Neural cell (in vitro differentiated cells): ENCODE data around the gene SOS1. TPM values are rescaled to one million over a fixed set of nuclear protein-coding genes. Genes with fewer than 3 reads are reported as not detected.

Experiments
- H2AFZ ChIP-seq: fragments of 200-600, 300-800 bp; sonication (generic), shearing (Covaris generic); 2 replicates; pipeline ENCODE4 v1.6.0; 2014; ENCODE audit warnings: low read depth, mild to moderate bottlenecking, antibody characterized with exemption, low read length, moderate library complexity
- H3F3A ChIP-seq: fragments of 200-600 bp; shearing (Covaris generic); 2 replicates; pipeline ENCODE4 v1.6.1; 2016; ENCODE audit warnings: mild to moderate bottlenecking, moderate library complexity, mixed read lengths, antibody characterized with exemption, low read length; ENCODE audit not compliant: insufficient read depth, poor library complexity, severe bottlenecking
- H3K27ac ChIP-seq: fragments of 200-600, 300-800 bp; sonication (generic), shearing (Covaris generic); 2 replicates; pipeline ENCODE4 v1.5.1; 2014; ENCODE audit warnings: mild to moderate bottlenecking, low read length, moderate library complexity
- H3K27me3 ChIP-seq: fragments of 300-800, 200-600 bp; sonication (generic), shearing (Covaris generic); 2 replicates; pipeline ENCODE4 v1.6.0; 2014; ENCODE audit warnings: mild to moderate bottlenecking, low read depth, low read length, moderate library complexity; ENCODE audit not compliant: insufficient read depth
- H3K36me3 ChIP-seq: fragments of 300-800, 200-600 bp; sonication (generic), shearing (Covaris generic); 2 replicates; pipeline ENCODE4 v1.5.1; 2014; ENCODE audit warnings: mild to moderate bottlenecking, antibody characterized with exemption, low read length, moderate library complexity; ENCODE audit not compliant: insufficient read depth
- H3K4me2 ChIP-seq: fragments of 300-800, 200-600 bp; sonication (generic), shearing (Covaris generic); 2 replicates; pipeline ENCODE4 v1.6.0; 2014; ENCODE audit warnings: mild to moderate bottlenecking, low read length
- H3K4me3 ChIP-seq: fragments of 300-800, 200-600 bp; sonication (generic), shearing (Covaris generic); 2 replicates; pipeline ENCODE4 v1.5.1; 2014; ENCODE audit warnings: mild to moderate bottlenecking, low read length, moderate library complexity
- H3K79me2 ChIP-seq: fragments of 200-600 bp; shearing (Covaris generic); replicated peaks from 2 replicates; pipeline ENCODE4 v1.6.0; 2014; ENCODE audit warnings: mild to moderate bottlenecking, low read length, moderate library complexity; ENCODE audit not compliant: insufficient read depth
- H3K9ac ChIP-seq: fragments of 300-800, 200-600 bp; sonication (generic), shearing (Covaris generic); 2 replicates; pipeline ENCODE4 v1.6.1; 2016; ENCODE audit warnings: mild to moderate bottlenecking, low read length, mixed read lengths
- H3K9me2 ChIP-seq: fragments of 200-600 bp; shearing (Covaris generic); 2 replicates; pipeline ENCODE4 v1.6.1; 2016; ENCODE audit warnings: mild to moderate bottlenecking, low read length, mixed read lengths; ENCODE audit not compliant: insufficient read depth
- H3K9me3 ChIP-seq: fragments of 200-600, 300-800 bp; sonication (generic), shearing (Covaris generic); 2 replicates; pipeline ENCODE4 v1.6.1; 2016; ENCODE audit warnings: mild to moderate bottlenecking, mixed run types, low read length, moderate library complexity, mixed read lengths
- H4K20me1 ChIP-seq: fragments of 200-600 bp; shearing (Covaris generic); 2 replicates; pipeline ENCODE4 v1.6.1; 2016; ENCODE audit warnings: mild to moderate bottlenecking, mixed run types; ENCODE audit not compliant: insufficient read depth
- EP300 ChIP-seq: fragments of 450-650 bp; conservative IDR thresholded peaks from 2 replicates; pipeline ENCODE4 v1.6.1; 2014; ENCODE audit warnings: antibody characterized with exemption, mild to moderate bottlenecking, moderate library complexity; ENCODE audit not compliant: poor library complexity, severe bottlenecking
- EZH2 ChIP-seq: fragments of 200-600, 300-800 bp; shearing (Covaris generic), sonication (generic); IDR thresholded peaks from 2 replicates; pipeline ENCODE4 v1.6.1; 2014; ENCODE audit warnings: antibody characterized with exemption, low read length, borderline replicate concordance, mild to moderate bottlenecking; ENCODE audit not compliant: insufficient read depth, poor library complexity, severe bottlenecking
- MXI1 ChIP-seq: fragments of 450-650 bp; conservative IDR thresholded peaks from 2 replicates; pipeline ENCODE4 v1.6.1; 2014; ENCODE audit warnings: antibody characterized with exemption, mild to moderate bottlenecking; ENCODE audit not compliant: poor library complexity, severe bottlenecking
- POLR2AphosphoS5 ChIP-seq: IDR thresholded peaks from 2 replicates; pipeline ENCODE4 v1.6.1; 2012
- RAD21 ChIP-seq: fragments of 450-650 bp; conservative IDR thresholded peaks from 2 replicates; pipeline ENCODE4 v1.6.1; 2014; ENCODE audit warnings: antibody characterized with exemption, mild to moderate bottlenecking, moderate library complexity
- REST ChIP-seq: IDR thresholded peaks from 2 replicates; pipeline ENCODE4 v1.6.1; 2012; ENCODE audit warnings: borderline replicate concordance
- SMC3 ChIP-seq: fragments of 450-650 bp; conservative IDR thresholded peaks from 2 replicates; pipeline ENCODE4 v1.6.1; 2014; ENCODE audit warnings: antibody characterized with exemption, mild to moderate bottlenecking, moderate library complexity; ENCODE audit not compliant: poor library complexity
- TAF1 ChIP-seq: IDR thresholded peaks from 2 replicates; pipeline ENCODE4 v1.6.1; 2012; ENCODE audit warnings: low read depth
- polyA plus RNA-seq: library from polyadenylated mRNA; depleted of rRNA; stranded (reverse); fragments of >200 nt; gene quantifications from 2 replicates; pipeline ENCODE4 v1.2.3, GENCODE V29; 2014
- TF ChIP-seq, protein P1 (sequence below): fragments of 450-650 bp; IDR thresholded peaks from 2 replicates; pipeline ENCODE4 v1.5.1; 2014; ENCODE audit warnings: antibody characterized with exemption, mild to moderate bottlenecking, moderate library complexity; ENCODE audit not compliant: poor library complexity, severe bottlenecking

The SOS1 gene
- polyA plus RNA-seq, 1 donor from 2014 or later, result 19.0 TPM

DNA sequence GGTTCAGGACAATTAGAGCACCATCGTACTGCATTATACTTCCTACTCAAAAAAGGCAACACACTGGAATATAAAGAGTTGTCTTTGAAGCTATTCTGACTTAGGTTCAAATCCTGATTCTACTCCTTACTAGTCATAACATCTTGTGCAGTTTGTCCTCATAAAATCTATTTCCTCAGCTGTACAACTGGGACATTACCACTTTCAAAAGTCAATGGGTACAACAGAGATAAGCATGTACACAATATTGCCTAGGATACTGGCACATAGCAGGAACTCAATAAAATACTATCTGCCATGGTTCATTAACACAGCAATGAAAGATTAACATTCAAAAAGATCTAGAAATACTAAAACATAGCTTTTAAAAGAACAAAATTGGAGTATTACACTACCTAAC is 11.3 kb downstream of the SOS1 start:
- no peak overlapping the region for H3K4me3 ChIP-seq
- H3K4me2 ChIP-seq, result no peak overlapping the region
- H3F3A ChIP-seq, result no peaks in the 10 kb centered on the region
- H4K20me1 ChIP-seq, result no peaks in the 10 kb centered on the region
- H3K36me3 ChIP-seq, result no peaks in the 10 kb centered on the region
- H2AFZ ChIP-seq, result no peak overlapping the region
- H3K9me3 ChIP-seq, result no peaks in the 10 kb centered on the region
- no peak for TF ChIP-seq RAD21
- no peak for TF ChIP-seq REST
- no peak for TF ChIP-seq POLR2AphosphoS5
- H3K27me3 ChIP-seq, result no peaks in the 10 kb centered on the region
- no peak overlapping the region for H3K9ac ChIP-seq
- no peak overlapping the region for H3K27ac ChIP-seq
- peaks cover 60% of the 10 kb centered on the region for H3K79me2 ChIP-seq
- H3K9me2 ChIP-seq, result no peaks in the 10 kb centered on the region

DNA sequence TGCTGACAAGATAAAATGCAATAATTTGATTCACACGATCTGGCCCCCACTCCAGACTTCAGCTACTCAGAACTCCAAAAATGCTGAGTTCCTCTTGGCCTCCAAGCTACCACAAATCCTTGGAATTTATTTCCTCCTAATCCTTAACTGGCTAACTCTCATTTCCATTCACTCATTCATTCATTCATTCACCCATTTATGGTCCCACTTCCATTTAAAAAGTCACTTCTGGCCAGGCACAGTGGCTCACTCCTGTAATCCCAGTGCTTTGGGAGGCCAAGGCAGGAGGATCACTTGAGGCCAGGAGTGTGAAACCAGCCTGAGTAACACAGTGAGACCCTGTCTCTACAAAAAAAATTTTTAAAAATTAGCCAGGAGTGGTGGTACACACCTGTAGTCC is 12.5 kb downstream of the SOS1 start:
- Histone ChIP-seq H3K9me2 (no peaks in the 10 kb centered on the region), H3K79me2 (peaks cover 62% of the 10 kb centered on the region), H3K27ac (no peak overlapping the region), H2AFZ (no peak overlapping the region), H3K9ac (no peak overlapping the region), H3K9me3 (no peaks in the 10 kb centered on the region), H3F3A (no peaks in the 10 kb centered on the region), H3K4me3 (no peak overlapping the region), H3K4me2 (no peak overlapping the region), H4K20me1 (no peaks in the 10 kb centered on the region), H3K36me3 (no peaks in the 10 kb centered on the region), H3K27me3 (no peaks in the 10 kb centered on the region)
- TF ChIP-seq RAD21 (no peak), POLR2AphosphoS5 (no peak), EZH2 (no peak), SMC3 (no peak), TAF1 (no peak), REST (no peak), MXI1 (no peak), EP300 (no peak)
- TF ChIP-seq, protein P1, sequence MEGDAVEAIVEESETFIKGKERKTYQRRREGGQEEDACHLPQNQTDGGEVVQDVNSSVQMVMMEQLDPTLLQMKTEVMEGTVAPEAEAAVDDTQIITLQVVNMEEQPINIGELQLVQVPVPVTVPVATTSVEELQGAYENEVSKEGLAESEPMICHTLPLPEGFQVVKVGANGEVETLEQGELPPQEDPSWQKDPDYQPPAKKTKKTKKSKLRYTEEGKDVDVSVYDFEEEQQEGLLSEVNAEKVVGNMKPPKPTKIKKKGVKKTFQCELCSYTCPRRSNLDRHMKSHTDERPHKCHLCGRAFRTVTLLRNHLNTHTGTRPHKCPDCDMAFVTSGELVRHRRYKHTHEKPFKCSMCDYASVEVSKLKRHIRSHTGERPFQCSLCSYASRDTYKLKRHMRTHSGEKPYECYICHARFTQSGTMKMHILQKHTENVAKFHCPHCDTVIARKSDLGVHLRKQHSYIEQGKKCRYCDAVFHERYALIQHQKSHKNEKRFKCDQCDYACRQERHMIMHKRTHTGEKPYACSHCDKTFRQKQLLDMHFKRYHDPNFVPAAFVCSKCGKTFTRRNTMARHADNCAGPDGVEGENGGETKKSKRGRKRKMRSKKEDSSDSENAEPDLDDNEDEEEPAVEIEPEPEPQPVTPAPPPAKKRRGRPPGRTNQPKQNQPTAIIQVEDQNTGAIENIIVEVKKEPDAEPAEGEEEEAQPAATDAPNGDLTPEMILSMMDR, result no peak
